NK-92 (cell line): Measurements from ENCODE around the gene LPO.

Experiments
- DNase-seq: peaks from one replicate; lab custom pipeline; 2025; ENCODE audit not compliant: unreplicated experiment; lab: John Stamatoyannopoulos, UW

LPO gene

DNA sequence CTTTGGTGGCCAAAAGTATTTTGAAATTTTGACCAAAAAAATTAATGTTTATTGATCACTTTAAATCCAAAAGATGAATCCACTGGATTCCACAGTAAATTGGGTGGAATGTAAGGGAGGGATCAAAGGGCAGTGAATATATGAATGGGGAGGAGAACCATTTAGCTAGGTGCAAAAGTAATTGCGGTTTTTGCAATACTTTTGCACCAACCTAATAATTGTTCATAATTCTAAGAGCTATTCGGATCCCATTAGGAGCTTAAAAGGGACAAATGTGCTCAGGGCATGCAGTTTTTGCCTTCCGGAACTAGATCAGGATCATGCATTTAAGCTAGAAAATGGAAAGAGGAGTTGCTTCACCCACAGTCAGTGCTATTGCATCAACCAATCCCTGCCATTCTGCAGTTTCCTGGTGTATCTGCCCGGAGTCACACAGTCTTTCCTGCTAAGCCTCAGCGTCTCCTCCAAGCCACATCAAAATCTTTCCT, at the start of gene LPO:
LPO (plus strand) TSS at position 438 of the 488 bp plus-strand sequence. CDS start 4,396 bp downstream, outside the sequence.
- DNase-seq: no peak

DNA sequence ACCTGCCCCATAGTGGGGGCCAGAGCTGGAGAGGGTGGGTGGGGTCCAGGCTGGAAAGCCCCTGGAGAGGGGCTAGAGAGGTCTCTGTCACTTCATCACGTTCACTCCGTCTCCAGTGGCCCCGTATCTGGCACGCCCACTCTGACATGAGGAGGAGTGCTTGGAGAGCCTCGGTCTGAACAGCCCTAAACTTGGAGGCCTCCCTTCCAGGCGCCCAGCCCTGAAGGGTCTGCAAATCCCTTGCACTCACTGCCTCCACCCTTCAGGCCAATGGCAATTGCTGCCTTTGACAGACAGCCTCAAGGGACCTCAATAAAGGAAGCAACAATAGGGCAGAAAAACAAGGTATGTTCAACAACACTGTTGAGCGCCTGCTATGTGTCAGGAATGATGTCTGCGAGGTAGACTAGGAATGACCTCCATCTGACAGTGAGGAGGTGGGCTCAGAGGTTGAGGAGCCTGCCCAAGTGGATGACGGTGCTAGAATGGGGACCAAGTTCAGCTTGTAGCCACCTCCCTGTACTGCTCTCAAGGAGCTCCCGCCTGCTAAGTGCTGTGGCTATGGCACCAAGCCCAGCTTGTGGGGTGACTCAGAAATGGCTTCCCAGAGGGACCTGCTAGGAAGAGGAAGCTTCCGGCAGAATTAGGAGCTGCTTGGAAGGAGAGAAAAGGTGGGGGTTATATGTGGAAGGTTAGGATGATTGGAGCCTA, 48.8 kb upstream of the LPO start:
- no peak for DNase-seq

DNA sequence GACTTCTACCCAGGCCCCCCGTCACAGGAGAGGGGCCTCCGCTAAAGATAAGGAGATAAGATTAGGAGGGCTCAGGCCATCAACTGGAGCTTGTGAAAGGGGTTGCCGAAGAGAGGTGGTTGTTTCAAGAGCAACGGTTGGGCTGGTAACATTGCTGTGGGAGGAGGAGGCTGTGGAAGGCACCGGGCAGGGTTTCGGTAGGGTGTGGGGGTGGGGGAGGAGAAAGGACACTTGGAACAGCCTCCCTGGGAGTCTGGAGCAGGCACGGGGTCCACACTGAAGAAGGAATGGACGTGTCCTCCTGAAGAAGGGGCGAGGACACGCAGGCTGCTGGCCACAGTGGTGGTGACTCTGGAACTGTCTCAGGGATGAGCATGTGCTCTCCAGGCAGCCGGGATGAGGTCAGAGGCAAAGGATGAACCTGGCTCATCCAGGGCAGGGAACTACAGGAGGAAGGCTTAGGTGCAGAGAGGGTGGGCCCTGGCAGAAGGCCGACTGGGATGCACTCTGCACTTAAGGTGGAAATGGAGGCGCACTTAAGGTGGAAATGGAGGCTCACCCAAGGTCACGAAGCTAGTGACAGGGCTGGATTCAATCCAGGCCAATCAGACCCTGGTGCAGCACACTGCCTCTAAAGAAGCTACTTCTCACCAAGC, 47.0 kb upstream of the LPO start:
- no peak for DNase-seq

DNA sequence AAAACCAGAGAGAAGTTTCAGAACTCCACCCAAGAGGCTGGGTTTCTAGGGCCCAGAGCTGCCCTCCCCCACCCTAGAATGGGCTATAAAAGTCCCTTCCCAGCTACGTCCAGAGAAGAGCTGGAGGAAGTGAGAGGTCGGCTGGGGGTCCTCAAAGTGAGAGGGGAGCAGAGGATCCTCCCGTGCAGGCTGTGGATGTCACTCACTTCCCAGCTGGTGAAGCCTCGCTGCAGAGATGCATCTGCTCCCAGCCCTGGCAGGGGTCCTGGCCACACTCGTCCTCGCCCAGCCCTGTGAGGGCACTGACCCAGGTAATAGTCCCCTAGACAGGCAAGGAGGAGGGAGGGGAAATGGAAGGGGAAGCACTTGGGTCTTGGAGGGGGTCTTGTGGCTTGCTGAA, 45.8 kb upstream of the LPO start, which contains the start of gene EPX:
EPX (plus strand) TSS at position 115 of the 400 bp plus-strand sequence; CDS start at position 236, 121 bp downstream.
- DNase-seq: no peak

DNA sequence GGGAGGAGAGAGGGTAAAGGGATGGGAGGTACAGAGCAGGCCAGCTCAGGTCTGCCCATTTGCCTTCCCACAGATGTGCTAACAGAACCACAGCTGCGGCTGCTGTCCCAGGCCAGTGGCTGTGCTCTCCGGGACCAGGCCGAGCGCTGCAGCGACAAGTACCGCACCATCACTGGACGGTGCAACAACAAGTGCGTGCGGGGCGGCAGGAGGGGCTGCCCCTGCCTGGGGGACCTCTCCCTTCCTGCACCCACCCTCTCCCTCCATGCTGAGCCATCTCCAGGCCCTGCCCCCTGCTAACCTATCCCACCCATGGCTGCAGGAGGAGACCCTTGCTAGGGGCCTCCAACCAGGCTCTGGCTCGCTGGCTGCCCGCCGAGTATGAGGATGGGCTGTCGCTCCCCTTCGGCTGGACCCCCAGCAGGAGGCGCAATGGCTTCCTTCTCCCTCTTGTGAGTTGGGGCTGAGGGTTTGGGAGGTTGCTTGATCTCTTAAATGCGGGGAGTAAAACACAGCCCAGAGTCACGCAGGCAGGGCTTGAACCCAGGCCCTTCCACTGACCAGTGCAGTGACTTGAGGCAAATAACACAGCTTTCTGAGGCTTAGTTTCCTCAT, 44.6 kb upstream of the LPO start:
- no peak for DNase-seq

DNA sequence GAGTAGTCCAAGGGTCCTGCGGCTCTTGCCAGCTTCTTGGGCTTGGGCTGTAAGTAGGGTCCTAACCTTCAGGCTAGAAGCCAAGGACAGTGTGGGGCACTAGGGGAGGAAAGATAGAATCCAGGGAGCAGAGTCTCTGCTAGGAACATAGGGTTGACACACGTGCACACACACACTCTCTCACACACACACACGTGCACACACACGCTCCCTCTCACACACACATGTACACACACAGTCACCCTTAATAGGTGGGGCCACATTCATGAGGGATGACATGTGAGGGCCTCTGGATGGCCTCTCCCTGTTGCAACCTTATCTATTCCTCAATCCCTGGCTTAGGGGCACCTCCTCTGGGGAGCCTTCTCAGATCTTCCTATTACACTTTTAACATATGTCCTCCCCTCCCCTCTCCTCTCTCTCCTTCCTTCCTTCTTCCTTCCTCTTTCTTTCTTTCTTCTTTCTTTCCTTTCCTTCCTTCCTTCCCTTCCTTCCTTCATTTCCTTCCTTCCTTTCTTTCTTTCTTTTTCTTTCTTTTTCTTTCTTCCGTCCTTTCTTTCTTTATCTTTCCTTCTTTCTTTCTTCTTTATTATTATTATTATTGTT, 42.8 kb upstream of the LPO start:
- DNase-seq: no peak

DNA sequence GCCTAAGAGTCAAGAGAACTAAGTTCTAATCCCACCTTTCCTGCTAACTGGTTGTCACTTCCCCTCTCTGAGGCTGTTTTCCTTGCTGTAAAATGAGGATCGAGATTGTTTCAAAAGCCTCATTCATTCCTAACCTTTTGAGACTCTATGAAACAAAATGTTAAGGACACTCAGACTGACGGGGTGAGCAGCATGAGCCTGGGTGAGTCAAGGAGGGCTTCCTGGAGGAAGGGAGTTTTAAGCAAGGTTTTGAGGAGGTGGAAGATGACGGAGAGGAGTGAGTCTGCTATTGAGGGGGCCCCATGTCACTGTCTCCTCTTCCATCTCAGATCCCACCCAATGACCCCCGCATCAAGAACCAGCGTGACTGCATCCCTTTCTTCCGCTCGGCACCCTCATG, 41.8 kb upstream of the LPO start:
- DNase-seq: no peak

DNA sequence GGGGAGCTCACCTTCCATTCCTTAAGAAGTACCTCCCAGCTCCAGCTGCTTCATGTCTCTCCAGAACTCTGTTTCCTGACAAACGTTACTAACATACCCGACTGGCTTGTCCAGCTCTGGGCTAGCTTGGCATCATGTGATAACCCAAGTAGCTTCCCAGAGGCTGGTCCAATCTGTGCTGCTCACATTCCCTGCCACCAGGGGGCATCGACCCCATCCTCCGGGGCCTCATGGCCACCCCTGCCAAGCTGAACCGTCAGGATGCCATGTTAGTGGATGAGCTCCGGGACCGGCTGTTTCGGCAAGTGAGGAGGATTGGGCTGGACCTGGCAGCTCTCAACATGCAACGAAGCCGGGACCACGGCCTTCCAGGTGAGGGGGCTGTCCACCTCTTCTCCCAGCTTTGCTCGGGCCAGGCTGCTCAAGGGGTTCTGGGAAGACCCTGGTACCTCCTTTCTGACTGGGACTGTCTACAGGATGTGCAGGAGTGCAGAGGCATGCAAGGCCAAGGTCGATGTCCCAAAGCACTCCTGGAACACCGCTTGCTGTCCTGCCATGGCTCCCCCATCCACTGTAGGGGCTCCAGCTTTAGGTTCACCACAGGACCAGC, 38.3 kb upstream of the LPO start:
- DNase-seq: no peak

DNA sequence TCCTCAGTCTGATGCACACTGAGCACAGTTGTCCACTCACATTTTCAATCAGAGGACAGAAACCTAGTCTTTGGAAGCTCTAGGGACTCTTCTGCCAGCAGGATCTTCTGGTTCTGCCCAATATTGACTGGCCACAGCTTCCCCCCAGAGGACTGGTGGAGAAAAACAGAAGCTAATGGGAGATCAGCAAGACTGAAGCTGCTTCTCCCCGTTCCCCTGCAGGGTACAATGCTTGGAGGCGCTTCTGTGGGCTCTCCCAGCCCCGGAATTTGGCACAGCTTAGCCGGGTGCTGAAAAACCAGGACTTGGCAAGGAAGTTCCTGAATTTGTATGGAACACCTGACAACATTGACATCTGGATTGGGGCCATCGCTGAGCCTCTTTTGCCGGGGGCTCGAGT, 35.5 kb upstream of the LPO start:
- no peak for DNase-seq

DNA sequence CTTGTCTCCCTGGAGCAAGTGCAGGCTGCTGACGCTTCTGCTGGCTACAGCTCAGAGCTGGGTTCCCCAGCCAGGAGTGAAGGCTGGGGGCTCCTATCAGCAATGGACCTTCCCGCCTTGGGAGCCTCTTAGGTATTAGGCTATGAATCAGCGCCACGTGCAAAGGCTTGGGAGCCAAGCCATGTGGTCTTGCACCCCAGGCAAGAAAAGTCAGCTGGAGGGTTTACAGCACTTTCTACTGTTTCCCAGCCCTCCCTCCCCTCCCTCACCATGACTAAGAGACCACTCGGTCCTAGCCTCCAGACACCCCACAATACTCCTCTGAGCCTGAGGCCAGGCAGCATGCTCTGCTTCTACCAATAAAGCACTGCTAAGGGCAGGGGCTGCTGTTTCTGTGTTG, 33.6 kb upstream of the LPO start:
- DNase-seq: no peak

DNA sequence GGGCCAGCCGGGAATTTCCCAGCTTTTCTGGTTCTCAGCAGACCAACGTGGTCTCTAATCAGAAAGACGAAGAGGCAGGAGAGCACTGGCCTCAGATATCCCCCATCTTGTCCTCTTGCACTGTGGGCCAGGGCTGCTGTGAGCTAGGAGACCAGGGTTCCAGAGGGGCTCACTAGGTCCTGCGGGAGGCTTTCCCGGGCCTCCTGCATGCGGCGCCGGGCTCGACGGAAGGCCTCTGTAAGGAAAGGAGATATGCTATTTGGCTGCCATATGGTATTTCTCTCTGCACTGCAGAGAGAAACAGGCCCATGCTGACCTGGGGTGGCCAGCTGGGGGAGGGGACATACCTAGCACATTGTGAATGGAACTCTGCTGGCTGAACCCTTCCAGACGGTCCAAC, 32.4 kb upstream of the LPO start:
- no peak for DNase-seq

DNA sequence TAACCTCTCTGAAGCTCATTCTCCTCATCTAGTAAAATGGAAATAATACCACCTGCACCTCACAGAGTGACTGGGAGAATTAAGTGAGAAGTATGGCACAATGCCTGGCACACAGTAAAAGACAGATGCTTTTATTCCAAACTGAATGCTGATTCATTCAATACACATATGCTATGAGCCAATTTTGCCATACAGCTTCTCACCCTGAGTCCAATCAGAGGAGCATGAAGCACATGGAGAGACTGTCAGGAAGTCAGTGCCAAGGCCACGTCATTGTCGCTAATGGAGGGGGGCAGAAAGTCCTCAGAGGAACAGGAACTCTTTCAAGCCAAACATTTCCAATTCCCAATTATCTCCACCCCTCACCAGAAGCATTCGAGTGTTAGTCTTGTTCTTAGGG, 30.9 kb upstream of the LPO start:
- DNase-seq: no peak

DNA sequence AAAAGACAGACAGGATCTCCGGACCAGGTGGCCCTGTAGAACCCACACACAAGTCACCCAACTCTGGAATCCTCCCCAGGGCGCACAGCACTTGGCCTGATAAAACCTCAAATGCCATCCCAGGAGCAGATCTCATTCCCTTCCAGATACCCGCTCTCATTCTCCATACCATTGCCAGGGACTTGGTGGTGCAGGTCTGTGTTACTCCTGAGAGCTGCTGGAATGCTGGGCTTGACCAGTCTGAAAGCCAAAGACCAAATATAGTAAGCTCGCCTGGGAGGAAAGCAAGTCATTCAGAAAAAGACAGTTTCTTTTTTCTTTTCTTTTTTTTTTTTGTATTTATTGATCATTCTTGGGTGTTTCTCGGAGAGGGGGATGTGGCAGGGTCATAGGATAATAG, 30.0 kb upstream of the LPO start:
- DNase-seq: no peak

DNA sequence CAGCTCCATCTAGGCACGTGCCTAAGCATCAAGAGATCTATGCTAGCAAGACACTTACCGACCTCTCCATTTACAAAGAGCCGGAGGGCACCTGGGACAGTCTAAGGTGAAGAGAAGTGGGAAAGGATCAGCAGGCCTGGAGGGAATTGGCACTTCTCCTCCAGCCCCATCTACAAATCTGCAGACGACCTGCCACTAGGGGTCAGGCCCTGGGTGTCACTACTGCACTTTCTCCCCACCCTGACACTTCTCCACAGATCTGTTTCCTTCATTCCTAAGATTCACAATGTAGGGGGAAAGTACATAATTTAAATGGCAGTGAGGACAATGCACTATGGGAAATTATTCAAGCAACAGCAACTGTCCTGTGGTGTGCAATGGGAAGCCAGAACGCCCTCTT, 27.5 kb upstream of the LPO start:
- no peak for DNase-seq

DNA sequence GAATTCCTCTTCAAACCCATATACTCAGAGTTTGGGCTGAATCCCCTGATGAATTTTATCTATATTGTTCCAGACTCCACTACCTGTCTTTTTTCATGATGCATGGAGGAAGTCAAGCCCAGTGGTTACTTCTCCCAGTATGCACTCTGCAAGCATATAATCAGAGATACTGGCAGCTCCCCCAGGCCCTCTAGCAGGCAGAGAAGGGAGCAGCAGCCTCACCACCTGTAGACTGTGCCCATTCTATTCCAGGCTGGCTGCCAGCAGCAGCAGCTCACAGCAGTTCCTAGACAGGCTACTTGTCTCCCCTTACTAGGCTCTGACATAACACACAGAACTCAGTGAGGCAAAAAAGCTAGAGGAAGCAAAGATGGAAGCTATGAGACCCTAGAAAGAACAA, 22.7 kb upstream of the LPO start:
- DNase-seq: no peak

DNA sequence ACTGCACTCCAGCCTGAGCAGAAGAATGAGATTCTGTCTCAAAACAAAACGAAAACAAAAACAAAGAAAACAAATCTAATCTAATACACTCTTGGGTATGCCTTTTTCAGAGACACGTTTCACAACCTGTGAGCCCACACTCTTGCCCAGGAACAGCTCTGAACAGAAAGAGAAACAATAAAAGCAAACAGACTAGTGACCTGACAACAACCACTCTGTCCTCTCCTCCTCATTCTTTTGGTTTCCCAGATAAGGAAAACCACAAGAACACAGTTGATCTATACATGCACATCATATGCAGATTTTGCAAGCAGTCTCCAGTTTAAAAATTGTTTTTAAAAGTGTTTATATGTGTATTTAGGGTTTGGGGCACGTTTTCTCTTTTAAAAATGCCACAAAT, 20.6 kb upstream of the LPO start:
- DNase-seq: no peak

DNA sequence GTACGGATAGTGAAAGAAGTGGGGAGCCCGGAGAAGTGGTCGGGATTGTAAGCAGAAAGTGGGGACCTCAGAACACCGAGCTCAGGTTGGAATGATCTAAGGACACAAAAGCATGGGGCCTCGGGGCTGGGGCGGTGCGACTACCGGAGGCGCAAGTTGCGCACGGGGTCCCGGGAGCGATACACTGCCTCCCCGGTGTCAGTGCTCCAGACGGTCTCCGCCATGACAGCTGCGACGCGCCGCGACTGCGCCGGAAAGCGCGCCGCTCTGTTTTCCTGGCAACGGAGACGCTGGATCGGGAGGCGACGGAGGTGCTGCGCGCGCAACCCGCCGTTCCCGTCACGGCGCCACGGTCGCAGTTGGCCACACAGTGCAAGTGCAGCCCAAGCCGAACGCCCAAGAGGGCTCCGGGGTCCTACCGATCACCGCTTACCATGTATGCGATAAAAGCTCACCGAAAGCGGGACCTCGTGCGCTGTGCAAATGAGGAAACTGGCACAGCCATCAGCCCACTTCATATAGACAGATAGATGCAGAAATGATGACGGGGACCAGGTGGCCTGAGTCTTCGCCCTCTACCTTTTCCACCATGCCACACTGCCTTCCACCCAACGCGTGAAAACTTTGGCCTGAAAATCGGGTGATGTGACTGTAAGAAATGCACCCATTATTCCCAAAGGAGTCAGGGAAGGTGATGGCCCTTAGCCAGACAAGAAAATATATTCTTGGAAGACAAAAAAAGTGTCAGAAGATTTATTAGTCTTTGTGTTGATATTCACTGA, 19.2 kb upstream of the LPO start, which contains the start of gene MKS1:
MKS1 (minus strand) TSS at position 249 of the 782 bp plus-strand sequence; CDS start at position 224, 25 bp downstream.
- DNase-seq: peak; percentile 71

DNA sequence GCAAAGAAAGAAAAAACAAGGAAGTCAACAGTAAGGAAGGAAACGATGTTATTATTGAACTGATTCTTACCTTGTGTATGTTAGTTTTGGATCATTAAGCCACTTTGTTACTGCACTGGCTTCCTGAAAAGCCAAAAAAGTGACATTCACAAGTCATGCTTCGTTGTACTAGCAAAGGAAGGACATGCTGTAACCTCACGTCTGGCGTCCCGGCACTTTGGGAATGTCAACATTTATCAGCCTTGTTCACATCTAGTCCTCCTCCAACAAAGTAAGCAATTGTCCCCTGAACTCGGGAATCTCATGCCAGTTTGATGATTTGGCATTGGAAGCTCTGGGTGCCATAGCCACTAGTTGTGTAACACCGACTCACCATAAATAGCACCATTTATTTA, 18.6 kb upstream of the LPO start:
- no peak for DNase-seq

DNA sequence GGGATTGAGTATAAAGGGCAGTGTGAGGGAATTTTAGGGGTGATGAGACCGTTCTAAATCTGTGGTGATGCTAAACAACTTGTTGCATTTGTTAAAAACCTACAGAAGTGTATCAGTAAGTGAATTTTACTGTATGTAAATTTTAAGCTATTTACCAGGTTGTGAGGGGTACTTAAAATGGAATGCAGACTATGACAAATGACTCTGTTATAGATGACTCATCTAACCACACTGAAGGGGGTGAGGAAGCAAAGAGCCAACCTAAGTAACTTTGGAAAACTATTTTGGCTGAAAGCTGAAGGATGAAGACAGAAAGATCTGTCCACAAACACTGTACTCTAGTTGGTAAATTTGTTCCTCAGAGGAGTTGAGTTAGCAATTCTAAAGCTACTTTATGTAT, 14.1 kb upstream of the LPO start:
- no peak for DNase-seq

DNA sequence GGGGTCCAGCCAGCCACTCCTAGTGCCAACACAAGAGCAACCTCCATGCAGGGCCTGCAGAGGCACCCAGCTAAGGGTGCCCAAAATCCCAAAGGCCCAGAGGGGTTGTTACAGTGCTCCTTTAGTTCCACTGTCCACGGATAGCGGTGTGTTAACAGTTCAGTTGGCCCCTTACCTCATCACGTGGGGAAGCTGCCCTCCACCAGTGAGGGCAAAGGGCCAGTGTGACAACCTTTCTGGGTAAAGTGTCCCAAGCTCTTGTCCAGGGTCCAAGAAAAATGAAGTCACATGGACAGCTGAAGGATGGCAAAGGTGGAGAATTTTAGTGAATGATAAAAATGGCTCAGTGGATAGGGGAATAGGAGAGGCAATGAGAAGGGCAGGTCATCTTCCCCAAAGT, 10.7 kb upstream of the LPO start:
- DNase-seq: no peak
